RKO (cell line): ENCODE data around the gene MOB3A.

Experiments
- DNase-seq: peaks from one replicate; pipeline ENCODE4 v3.0.0-alpha.2; 2016; ENCODE audit warnings: low spot score

MOB3A gene

GRCh38 chr19:2123682-2124387 is 27.7 kb upstream of the MOB3A start:
- no peak for DNase-seq

- no peak for DNase-seq
These were observed 26.9 kb upstream of the MOB3A start for GRCh38 chr19:2122982-2123381.

- no peak for DNase-seq
These were observed 26.1 kb upstream of the MOB3A start for GRCh38 chr19:2122251-2122650.

DNA sequence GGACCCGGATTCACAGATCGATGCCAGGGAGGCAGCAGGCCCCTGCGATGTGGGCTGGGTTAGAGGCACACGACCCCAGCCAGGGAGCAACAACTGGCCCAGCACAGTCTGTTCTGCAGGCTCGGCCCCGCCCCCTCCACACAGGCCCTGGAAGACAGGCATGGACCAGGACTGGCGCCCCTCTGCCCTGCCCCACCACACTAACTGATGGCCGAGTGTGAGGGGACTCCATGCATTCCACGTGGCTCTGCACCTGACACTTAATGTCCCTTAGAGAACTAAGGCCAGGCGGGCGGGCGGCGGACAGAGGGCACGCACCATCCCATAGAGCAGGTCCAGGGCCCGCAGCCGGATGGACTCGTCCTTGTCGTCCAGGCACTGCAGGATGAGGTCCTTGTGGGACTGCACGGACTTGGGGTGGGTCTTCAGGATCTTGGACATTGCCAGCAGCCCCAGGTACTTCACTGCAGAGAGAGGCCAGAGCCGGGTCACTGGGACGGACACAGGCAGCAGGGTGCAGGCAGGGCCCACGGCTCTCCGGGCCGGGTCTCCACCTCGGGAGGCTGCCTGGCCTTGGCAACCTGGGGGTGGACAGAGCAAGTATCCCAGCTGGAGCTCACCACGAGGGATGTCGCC is 25.4 kb upstream of the MOB3A start:
- DNase-seq, result no peak

DNA sequence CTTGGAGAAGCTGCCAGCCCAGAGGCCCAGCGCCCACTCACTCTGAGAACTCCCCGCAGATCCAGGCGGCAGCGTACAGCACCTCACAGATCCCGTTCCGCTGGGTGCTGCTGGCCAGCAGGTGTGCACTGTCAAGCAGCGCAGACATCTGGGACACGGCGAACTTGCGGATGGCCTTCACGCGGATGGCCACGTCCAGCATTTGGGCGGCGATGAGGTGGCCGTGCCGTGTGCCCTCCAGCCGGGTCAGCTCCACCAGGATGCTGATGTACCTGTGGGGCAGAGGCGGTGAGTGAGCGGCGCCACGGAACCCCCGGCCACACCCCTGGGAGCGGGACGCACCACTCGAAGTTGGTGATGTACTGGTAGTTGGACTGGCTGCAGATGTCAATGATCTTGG is 24.7 kb upstream of the MOB3A start:
- no peak for DNase-seq

GRCh38 chr19:2119921-2120785 is 24.0 kb upstream of the MOB3A start:
- DNase-seq, result no peak

DNA sequence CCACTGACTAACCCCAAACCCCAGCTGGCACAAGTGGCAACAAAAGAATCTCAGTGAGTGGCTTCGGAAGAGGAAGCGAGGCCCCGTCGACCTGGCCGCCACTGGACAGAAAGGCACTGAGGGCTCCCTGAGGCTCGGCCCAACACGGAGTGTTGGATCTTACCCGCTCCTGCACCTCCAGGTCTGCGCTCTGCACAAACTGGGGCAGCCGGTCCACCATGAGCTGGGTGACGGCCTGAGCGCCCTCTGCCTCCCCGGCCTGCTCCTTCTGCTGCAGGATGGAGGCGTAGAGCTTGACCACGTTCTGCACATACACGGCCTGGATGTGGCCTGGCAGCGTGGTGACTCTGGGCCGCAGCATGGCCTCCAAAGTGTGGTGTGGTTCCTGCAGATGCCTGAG is 22.3 kb upstream of the MOB3A start:
- DNase-seq, result no peak

GRCh38 chr19:2117215-2117960 is 21.3 kb upstream of the MOB3A start:
- no peak for DNase-seq

DNA sequence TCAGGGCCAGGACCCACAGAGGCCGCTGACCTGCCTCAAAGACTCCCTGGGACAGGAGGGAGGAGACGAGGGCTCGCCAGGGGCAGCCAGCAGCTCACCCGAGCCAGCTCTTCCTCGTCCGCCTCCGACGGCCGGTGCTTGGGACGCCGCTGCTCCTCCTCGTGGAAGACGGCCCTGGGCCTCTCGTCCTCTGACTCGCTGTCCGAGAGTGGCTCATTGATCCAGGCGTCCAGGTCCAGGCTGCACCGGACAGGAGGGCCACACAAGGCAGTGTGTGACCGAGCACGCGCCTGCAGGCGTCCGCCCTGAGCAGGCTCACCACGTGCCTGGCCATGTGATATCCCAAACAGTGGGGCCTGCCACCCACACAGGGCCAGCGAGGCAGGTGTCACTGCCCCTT is 20.4 kb upstream of the MOB3A start:
- DNase-seq, result no peak

DNA sequence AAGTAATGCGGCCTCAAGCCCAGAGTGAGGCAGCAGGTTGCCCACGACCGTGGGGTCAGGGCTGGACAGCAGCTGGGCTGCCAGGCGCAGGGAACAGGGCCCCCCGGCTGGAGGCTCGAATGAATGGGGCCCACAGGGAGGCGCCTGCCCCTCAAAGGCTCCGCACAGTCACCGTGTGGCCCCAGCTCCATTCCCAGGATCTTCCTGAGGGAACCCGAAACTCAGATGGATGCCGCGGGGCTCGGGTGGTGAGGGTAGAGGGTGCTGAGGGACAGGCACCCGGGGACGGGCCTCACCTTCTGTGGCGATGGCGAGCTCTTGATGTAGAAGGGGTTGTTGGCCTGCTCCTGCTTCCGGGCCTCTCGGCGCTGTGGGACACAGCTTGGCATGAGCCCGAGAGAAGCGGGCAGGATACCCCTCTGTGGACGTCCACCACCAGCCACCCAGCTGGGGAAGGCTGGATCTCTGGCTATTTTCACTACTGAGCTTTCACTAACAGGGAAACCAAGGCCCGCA is 19.8 kb upstream of the MOB3A start:
- DNase-seq, result no peak

DNA sequence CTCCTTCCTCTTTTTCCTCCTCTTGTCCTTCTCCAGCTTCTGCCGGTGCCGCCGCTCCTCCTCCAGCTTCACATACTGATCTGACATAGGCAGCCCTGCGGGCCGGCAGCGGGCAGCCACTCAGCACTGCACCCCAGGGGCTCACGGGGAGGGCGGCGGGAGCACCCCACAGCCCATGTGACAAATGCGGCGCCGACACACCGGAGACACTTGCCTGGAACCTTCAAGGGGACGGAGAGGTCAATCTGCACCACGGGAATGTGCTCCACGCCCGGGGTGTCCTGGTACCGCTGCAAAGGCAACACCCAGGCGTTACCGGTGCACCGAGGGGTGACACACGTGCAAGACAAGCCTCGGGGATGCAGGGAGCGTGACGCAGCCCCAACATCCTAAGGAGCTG is 19.2 kb upstream of the MOB3A start:
- no peak for DNase-seq

DNA sequence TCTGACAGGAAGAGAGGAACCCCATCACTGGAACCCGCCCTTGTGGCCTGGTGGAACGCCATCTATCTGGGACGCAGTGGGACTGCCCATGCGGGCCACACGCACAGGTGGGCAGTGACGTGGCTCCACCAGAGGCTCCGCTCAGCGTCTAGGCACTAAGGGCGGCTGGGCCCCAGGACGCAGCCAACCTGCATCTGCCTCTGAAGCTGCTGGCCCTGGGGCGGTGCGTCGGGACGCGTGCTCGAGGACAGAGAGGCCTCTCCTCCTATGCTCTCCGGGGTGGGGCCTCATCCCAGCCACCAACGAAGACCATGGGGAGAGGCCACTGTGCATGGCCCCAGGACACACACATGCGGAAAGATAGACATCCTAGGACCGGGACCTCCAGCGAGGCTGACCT is 18.7 kb upstream of the MOB3A start:
- no peak for DNase-seq

DNA sequence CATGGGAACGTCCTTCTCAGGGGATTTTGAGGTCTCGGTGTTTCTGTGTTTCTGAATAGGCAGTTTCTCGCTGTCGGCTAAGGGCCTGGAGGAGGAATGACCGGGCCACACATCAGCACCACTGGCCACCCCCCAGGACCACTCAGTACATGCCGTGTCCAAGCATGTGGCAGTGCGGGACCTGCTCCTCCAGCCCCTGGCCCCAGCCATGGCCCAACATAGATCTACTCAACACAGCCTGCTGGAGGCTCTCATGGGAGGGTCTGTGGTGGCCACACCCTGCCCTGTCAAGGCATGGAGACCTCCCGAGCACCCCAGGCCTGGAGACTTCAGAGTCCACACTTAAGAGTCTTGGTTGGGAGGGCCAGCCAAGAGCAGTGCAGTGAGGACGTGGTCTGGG is 18.1 kb upstream of the MOB3A start:
- no peak for DNase-seq

DNA sequence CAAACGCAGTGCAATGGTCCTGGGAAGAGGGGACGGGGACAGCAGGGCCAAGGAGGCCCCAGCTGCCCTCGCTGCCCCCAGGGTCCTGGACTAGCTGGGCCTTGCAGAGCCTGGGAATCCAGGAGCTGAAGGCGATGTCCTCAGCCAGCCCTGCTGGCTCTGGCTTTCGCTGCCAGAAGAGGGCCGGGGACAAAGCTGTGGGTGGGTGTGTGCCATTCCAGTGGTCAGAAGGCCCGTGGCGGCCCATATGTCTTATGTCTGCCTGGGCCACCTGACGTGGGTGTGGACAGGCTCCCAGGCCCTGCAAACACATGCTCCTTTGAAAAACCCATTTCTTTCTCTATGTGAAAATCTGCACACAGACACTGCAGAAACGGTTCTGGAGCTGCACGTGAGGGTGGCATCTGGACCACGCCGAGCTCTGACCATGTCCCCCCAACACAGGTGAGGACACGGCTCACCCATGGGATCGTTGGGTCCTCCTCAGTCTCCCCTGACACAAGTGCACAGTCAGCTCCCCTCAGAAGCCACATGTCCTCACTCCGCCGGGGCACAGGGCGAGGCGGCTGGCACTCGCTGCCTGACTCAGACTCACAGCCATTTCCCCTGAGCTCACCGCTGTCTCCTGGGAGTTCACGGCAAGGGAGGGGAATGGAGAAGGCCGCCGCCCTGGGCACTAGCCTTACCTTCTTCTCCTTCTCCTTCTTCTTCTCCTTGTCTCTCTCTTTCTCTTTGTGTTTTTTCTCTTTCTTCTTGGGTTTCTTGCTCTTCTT is 17.5 kb upstream of the MOB3A start:
- DNase-seq, result no peak

DNA sequence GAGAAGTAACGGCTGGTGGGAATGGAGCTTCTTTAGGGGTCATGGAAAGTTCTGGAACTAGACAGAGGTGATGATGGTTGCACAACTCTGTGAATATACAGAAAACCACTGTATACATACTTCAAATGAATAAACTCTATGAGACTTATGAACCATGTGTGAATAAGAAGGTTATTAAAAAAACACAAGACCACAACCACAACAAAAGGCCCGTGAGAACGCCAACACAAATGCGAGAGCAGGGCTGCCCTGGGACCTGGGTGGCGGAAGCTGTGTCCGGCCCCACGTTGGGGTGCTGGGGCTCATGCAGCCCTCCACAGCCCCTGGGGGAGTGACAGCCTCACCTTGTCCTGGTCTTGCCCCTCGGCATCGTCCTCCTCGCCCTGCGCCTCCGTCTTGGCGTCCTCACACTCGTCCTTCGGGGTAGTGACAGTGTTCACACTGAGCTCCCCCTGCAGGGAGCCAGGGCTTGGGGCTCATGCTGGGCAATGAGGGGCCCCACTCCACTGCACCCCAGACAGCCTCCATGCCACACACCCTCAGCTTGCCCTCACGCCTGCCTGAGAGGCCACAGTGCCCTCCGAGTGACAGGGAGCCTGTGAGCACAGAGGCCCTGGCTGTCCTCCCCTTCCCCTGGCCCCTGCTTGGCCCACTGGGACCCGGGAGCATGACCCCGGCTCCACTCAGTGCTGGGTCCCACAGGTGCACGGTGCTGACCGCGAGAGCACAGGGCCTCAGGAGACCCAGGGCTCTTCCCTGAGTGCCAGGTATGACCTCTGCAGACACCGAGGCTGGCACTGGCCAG is 16.6 kb upstream of the MOB3A start:
- DNase-seq, result no peak

- no peak for DNase-seq
These were observed 15.8 kb upstream of the MOB3A start for GRCh38 chr19:2111886-2112285.

DNA sequence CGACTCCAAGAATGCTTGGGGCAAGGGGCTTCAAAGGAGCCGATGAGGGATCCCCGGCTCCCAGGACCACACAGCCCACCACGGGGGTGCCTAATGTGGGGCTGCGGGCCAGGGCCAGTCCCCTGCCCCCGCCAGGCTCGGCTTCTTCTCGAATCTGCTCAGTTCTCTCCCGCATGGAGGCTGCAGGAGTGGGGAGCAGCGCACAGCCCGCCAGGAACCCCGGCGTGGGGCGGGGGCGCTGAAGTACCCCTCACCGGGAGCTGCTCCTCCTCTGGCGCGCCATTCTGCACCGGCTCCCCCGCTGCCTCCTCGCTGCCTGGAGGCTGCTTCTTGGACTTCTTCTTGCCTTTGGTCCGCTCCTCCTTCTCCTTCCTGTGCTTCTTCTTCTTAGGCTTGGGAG is 15.3 kb upstream of the MOB3A start:
- no peak for DNase-seq

- no peak for DNase-seq
These were observed 14.7 kb upstream of the MOB3A start for GRCh38 chr19:2110822-2111221.

- DNase-seq, result no peak
These were observed 13.1 kb upstream of the MOB3A start for GRCh38 chr19:2109046-2109864.
